ENCODE measurements around the gene TGM2. TPM values are rescaled to one million over a fixed set of nuclear protein-coding genes. Genes with fewer than 3 reads are reported as not detected.

The TGM2 gene
- total and polyA plus RNA-seq, 7 donors: 6.5 to 104 (median 20.7) TPM

DNA sequence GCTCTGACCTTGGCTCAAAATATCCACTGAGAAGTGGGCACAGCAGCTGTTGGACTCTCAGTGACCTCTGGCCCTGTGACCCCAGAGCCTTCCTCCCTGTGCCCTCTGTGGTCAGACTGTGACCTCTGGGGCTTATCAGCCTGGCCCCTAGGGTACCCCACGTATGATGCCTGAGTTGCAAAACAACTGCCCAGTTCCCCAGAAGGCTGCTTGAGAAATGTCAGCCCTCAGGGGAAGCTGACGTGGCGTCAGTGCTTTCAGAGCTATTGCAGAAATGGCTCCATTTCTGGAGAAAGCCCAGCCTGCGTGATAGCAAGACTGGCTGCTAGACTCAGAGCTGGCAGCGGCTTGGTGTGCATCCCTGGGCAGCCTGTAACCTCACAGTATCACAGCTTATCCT, 31.5 kb upstream of the TGM2 start:
- Histone ChIP-seq H3K4me3 (no peak overlapping the region), H3K27ac (no peak overlapping the region), H3K27me3 (no peaks in the 10 kb centered on the region), H3K36me3 (no peaks in the 10 kb centered on the region), H3K4me1 (peaks cover 0 to 7% (median under 1%) of the 10 kb centered on the region in 4 donors), H3K9me3 (no peaks in the 10 kb centered on the region)
- WGBS, 2 donors: 53 to 54% methylated on average over 5 of the region's 5 CpGs
- peak; percentile 78 for DNase-seq
- intact Hi-C loops (cut with DNase I): no loop called here
- TF ChIP-seq, protein P1, sequence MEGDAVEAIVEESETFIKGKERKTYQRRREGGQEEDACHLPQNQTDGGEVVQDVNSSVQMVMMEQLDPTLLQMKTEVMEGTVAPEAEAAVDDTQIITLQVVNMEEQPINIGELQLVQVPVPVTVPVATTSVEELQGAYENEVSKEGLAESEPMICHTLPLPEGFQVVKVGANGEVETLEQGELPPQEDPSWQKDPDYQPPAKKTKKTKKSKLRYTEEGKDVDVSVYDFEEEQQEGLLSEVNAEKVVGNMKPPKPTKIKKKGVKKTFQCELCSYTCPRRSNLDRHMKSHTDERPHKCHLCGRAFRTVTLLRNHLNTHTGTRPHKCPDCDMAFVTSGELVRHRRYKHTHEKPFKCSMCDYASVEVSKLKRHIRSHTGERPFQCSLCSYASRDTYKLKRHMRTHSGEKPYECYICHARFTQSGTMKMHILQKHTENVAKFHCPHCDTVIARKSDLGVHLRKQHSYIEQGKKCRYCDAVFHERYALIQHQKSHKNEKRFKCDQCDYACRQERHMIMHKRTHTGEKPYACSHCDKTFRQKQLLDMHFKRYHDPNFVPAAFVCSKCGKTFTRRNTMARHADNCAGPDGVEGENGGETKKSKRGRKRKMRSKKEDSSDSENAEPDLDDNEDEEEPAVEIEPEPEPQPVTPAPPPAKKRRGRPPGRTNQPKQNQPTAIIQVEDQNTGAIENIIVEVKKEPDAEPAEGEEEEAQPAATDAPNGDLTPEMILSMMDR (IDR thresholded peaks at IDR 0.05): no peak
- TF ChIP-seq POLR2A (IDR thresholded peaks at IDR 0.05) (no peak), EP300 (IDR thresholded peaks at IDR 0.05) (no peak), POLR2AphosphoS5 (IDR thresholded peaks at IDR 0.05) (peak in 1 of 4 donors; percentile 23)

DNA sequence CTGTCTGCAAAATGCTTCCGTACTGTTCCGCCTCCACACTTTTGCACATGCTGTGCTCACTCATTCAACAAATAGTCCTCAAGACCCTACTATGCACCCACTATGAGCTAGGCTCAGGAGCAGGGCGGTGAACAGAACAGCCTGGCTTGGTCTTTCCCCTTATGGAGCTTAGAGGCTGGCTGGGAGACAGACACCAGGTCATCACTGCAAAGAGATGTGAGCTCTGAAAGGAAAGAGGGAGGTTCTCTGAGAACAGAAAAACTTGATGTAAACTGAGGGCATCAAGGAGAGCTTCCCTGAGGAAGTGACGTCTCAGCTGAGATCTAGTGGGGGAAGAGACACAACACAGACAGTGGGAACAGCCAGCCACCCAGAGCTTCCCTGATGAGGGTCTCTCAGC, 31.0 kb upstream of the TGM2 start:
- no peak overlapping the region for H3K4me3 ChIP-seq
- WGBS, 2 donors: 85 to 88% methylated on average over 4 of the region's 4 CpGs
- H3K36me3 ChIP-seq: no peaks in the 10 kb centered on the region
- H3K27me3 ChIP-seq: no peaks in the 10 kb centered on the region
- TF ChIP-seq EP300 (IDR thresholded peaks at IDR 0.05) (no peak), POLR2AphosphoS5 (IDR thresholded peaks at IDR 0.05) (no peak), POLR2A (IDR thresholded peaks at IDR 0.05) (no peak)
- TF ChIP-seq, protein P1 (IDR thresholded peaks at IDR 0.05): no peak
- no peaks in the 10 kb centered on the region for H3K9me3 ChIP-seq
- H3K27ac ChIP-seq: no peak overlapping the region
- peak; percentile 25 for DNase-seq
- peaks cover 0 to 12% (median 4%) of the 10 kb centered on the region in 4 donors for H3K4me1 ChIP-seq
- intact Hi-C loops (cut with DNase I): no loop called here

DNA sequence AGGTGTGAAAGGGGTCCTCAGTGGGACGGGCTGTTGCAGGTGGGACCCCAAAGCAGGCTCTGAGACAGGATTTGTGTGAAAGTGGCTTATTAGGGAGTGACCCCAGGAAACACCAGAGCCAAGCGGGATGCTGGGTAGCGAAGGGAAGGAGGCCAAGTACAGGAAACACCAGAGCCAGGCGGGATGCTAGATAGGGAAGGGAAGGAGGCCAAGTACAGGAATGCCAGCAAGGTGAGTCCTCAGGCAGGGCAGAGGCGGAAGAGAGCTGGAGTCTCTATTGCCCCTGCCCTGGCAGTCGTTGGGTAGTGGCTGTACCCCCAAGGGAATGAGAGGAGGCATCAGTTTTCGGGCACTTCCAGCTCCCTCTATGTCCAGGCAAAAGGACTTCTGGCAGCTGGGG, 30.5 kb upstream of the TGM2 start:
- no peaks in the 10 kb centered on the region for H3K9me3 ChIP-seq
- H3K4me1 ChIP-seq: peaks cover 0 to 18% (median 8%) of the 10 kb centered on the region in 4 donors
- H3K27ac ChIP-seq: no peak overlapping the region
- H3K4me3 ChIP-seq: no peak overlapping the region
- intact Hi-C loops (cut with DNase I): no loop called here
- TF ChIP-seq POLR2A (IDR thresholded peaks at IDR 0.05) (no peak), POLR2AphosphoS5 (IDR thresholded peaks at IDR 0.05) (no peak), EP300 (IDR thresholded peaks at IDR 0.05) (no peak)
- TF ChIP-seq, protein P1 (IDR thresholded peaks at IDR 0.05): no peak
- WGBS, 2 donors: 76 to 81% methylated on average over 7 of the region's 7 CpGs
- H3K27me3 ChIP-seq: no peaks in the 10 kb centered on the region
- no peaks in the 10 kb centered on the region for H3K36me3 ChIP-seq
- DNase-seq: peak; percentile 36

DNA sequence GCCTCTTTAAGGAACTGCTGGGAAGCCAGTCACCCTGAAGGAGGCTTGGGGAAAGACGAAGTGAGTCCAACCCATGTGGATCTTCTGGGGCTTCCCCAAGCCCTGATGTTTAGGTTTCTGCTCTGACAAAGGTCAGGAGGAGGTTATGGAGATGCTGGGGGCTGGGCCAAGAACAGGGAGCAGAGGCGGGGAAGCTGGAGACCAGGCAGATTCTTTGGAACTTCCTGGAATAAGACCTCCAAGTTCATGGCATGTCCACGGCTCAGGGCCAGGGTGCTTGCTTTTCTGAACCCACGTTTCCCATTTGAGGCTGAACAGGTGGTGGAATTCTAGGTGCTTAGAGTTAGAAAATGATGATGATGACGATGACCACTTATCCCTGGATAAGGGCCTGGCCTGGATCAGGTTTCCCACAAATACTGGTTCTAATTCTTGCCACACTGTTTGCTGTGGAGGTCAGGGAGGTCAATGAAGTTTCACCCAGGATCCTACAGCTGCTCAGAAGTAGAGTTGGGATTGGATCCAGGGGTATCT, 30.0 kb upstream of the TGM2 start:
- H3K4me3 ChIP-seq: no peak overlapping the region
- intact Hi-C loops (cut with DNase I): no loop called here
- no peaks in the 10 kb centered on the region for H3K9me3 ChIP-seq
- H3K4me1 ChIP-seq: peaks cover 0 to 19% (median 9%) of the 10 kb centered on the region in 4 donors
- no peaks in the 10 kb centered on the region for H3K36me3 ChIP-seq
- no peak overlapping the region for H3K27ac ChIP-seq
- 74 to 76% methylated on average over 5 of the region's 5 CpGs for WGBS, 2 donors
- DNase-seq: peak; percentile 33
- TF ChIP-seq EP300 (IDR thresholded peaks at IDR 0.05) (no peak), POLR2A (IDR thresholded peaks at IDR 0.05) (no peak), POLR2AphosphoS5 (IDR thresholded peaks at IDR 0.05) (no peak)
- TF ChIP-seq, protein P1 (IDR thresholded peaks at IDR 0.05): no peak
- no peaks in the 10 kb centered on the region for H3K27me3 ChIP-seq

DNA sequence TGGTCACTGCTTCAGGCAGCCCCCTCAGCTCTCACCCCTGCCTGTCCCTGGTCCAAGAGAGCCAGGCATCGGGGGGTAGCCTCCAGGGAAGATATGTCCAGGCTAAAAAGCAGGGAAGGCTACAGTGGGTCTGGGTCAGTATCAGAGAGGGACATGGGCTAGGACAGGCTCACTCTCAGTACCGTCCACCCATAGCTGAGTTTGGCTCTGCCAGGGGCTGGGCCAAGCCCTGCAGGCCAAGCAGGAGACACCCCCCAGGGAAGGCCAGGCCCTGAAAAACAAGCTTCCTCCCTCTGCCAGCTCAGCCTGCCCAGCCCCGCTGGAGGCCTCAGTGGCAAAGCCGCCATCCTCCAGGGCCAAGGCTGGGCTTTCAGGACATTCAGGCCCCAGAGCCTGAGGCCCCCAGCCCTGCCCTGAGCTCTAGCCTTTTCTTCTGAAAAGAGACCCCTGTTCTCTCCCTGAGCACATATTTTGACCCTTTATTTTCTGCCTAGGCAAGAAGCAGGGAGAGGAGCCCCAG, 28.6 kb upstream of the TGM2 start:
- H3K4me3 ChIP-seq: no peak overlapping the region
- H3K4me1 ChIP-seq: peaks cover 0 to 19% (median 9%) of the 10 kb centered on the region in 4 donors
- 93 to 98% methylated on average over 4 of the region's 4 CpGs for WGBS, 2 donors
- no peaks in the 10 kb centered on the region for H3K36me3 ChIP-seq
- no peak overlapping the region for H3K27ac ChIP-seq
- TF ChIP-seq POLR2A (IDR thresholded peaks at IDR 0.05): no peak
- no peak for TF ChIP-seq POLR2AphosphoS5 (IDR thresholded peaks at IDR 0.05)
- no peak for TF ChIP-seq EP300 (IDR thresholded peaks at IDR 0.05)
- TF ChIP-seq, protein P1 (IDR thresholded peaks at IDR 0.05): no peak
- DNase-seq: peak; percentile 32
- H3K9me3 ChIP-seq: no peaks in the 10 kb centered on the region
- no peaks in the 10 kb centered on the region for H3K27me3 ChIP-seq
- intact Hi-C loops (cut with DNase I): no loop called here
